Stimulated activated CD8-positive, alpha-beta memory T cell treated with anti-CD3 and anti-CD28 coated beads, Interleukin-12 subunit alpha, Interleukin-12 subunit beta, amount 100 ng/mL, for 24 hours (primary cell): ENCODE results near the gene BRIX1.
"Not testable (repeated sequence)": the region's sequence is repeated elsewhere in the genome, so short reads cannot be mapped to it uniquely, and the experiment has no call there.

Experiments used
- DNase-seq: peaks from one replicate; pipeline ENCODE4 v3.0.0-alpha.2; 2020; ENCODE audit errors: extremely low read depth

The BRIX1 gene

GRCh38 chr5:34914671-34915138, 806 bp upstream of the BRIX1 start:
- DNase-seq, result no peak

GRCh38 chr5:34915856-34916192, 313 bp downstream of the BRIX1 start:
- DNase-seq, result no peak

GRCh38 chr5:34916518-34916917, 1.0 kb downstream of the BRIX1 start:
- no peak for DNase-seq

- DNase-seq, result no peak
These were observed 2.5 kb downstream of the BRIX1 start for GRCh38 chr5:34918025-34918424.

- no peak for DNase-seq
These were observed 3.6 kb downstream of the BRIX1 start for GRCh38 chr5:34919077-34919476.

- not testable (repeated sequence) for DNase-seq
These were observed 7.7 kb downstream of the BRIX1 start for GRCh38 chr5:34923256-34923655.

- DNase-seq, result no peak
These were observed 8.4 kb downstream of the BRIX1 start for GRCh38 chr5:34923694-34924461.

- DNase-seq, result no peak
These were observed 8.9 kb downstream of the BRIX1 start for GRCh38 chr5:34924462-34924765.

GRCh38 chr5:34926318-34926888, 10.9 kb downstream of the BRIX1 start:
- no peak for DNase-seq

- DNase-seq, result no peak
These were observed 12.3 kb downstream of the BRIX1 start for GRCh38 chr5:34927785-34928184.

GRCh38 chr5:34928267-34928666, 12.8 kb downstream of the BRIX1 start:
- no peak for DNase-seq

GRCh38 chr5:34929134-34929719, 13.7 kb downstream of the BRIX1 start, which contains the start of gene DNAJC21:
Gene DNAJC21, plus strand, starts transcription at chr5:34929559. Its CDS starts 261 bp downstream, at chr5:34929820.
- DNase-seq, result peak; percentile 94

- peak; percentile 49 for DNase-seq
These were observed 14.4 kb downstream of the BRIX1 start for GRCh38 chr5:34929720-34930461.

GRCh38 chr5:34930462-34930844, 14.9 kb downstream of the BRIX1 start:
- no peak for DNase-seq

GRCh38 chr5:34930870-34931269, 15.4 kb downstream of the BRIX1 start:
- DNase-seq, result no peak

GRCh38 chr5:34932947-34933346, 17.4 kb downstream of the BRIX1 start:
- no peak for DNase-seq

- DNase-seq, result no peak
These were observed 26.4 kb downstream of the BRIX1 start for GRCh38 chr5:34941936-34942335.

- no peak for DNase-seq
These were observed 28.5 kb downstream of the BRIX1 start for GRCh38 chr5:34944044-34944443.

GRCh38 chr5:34944460-34945047, 29.0 kb downstream of the BRIX1 start:
- no peak for DNase-seq

- no peak for DNase-seq
These were observed 41.8 kb downstream of the BRIX1 start for GRCh38 chr5:34957321-34957720.

- DNase-seq, result no peak
These were observed 42.6 kb downstream of the BRIX1 start for GRCh38 chr5:34957857-34958690.
